HG03095 (cell line): ENCODE results near the gene MRPL45.

Experiments used
- ATAC-seq: cut with Tn5 transposase; IDR thresholded peaks from one replicate; pipeline ENCODE4 v1.9.1; 2021; ENCODE audit warnings: moderate library complexity; ENCODE audit not compliant: unreplicated experiment

Gene MRPL45

GRCh38 chr17:38324772-38325171 lies 27.8 kb downstream of the MRPL45 start:
- ATAC-seq = no peak

GRCh38 chr17:38325221-38325851 lies 28.4 kb downstream of the MRPL45 start:
- ATAC-seq = no peak

DNA sequence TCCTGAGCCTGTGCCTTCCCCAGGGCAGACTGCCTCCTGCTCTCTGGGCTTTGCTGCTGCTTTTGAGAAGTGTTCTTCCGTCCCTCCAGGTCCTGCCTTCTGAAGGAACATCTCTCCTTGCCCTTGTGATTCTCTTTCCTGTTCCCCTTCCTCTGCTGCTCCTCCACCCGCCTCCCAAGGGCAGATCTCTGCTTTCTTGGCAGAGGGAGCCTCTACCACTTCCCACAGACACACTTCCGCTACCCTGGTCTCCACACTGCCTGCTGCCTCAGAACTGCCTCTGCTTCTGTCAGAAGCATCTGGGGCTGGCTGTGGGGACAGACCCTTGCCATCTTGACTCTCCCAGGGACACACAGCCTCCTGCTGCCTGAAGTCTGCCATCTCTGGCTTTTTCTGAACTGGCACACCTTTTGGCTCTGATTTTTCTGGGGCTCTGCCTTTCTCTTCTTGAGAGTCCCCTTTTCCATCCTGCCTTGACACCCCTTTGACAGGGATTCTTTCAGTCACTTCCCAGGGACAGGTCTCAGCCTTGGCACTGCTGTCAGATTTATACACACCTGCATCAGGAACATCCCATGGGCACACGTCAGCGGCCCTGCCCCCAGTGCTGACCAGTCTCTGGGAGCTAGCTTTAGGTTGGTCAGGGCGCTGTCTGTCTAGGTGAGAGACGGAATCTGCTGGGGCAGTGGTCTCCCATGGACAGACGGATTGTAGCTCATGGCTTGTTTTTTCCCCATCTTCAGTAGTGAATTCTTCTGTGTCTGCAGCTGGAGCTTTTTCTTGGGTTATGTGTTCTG lies 30.2 kb downstream of the MRPL45 start:
- ATAC-seq = no peak

DNA sequence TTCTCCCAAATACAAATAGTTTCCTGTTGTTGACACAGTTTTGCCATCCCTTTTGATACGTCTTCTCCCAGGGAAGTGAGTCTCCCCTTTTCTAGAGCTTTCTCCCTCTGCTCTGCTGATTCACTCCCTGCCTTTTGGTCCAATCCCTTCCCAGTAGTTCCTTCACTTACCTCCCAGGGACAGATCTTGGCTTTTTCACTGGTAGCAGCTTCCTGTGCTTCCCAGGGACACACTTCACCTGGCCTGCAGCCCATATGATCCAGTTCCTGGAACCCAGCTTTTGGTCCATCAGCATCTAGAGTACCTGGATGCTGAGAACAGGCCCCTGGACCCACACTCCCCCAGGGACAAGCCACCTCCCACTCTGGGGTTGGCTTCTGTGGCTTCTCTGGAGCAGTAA lies 31.0 kb downstream of the MRPL45 start:
- no peak for ATAC-seq

DNA sequence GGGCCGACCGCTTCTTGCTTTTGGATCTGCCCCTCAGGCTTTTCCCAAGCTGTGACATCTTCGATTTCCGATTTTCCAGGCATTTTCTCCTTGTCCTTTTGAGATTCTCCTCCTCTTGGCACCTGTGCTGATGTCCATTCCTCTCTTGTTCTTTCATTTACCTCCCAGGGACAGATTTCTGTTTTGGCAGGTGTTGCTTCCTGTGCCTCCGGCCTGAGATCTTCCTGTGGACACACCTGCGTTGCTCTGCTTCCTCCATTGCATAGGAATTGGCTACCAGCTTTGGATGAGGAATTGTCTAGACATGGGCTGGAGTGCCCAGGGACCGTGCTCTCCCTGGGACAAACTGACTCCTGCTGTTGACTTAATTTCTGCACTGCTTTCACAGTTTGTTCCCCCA lies 31.7 kb downstream of the MRPL45 start:
- no peak for ATAC-seq

DNA sequence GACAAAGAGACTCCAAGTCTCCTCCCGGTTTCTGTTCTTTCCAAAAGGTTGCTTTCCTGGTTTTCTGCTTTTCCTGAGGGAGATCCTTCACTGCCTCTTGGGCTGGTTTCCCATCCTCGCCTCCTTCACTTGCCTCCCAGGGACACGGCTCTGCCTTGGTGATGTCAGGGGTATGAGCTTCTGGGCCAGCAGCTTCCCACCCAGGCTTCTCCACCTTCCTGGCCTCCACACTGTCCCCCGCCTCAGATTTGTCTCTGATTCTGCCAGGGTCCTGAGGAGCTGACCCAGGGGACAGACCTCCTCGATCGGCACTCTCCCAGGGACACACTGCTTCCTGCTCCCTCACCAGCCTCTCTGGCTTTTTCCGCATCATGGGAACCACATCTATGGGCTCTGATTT lies 32.3 kb downstream of the MRPL45 start:
- ATAC-seq = no peak

- no peak for ATAC-seq
These were observed 33.1 kb downstream of the MRPL45 start for GRCh38 chr17:38329808-38330730.

GRCh38 chr17:38330941-38331411 lies 34.0 kb downstream of the MRPL45 start:
- ATAC-seq = no peak

GRCh38 chr17:38332735-38333134 lies 35.8 kb downstream of the MRPL45 start:
- no peak for ATAC-seq

DNA sequence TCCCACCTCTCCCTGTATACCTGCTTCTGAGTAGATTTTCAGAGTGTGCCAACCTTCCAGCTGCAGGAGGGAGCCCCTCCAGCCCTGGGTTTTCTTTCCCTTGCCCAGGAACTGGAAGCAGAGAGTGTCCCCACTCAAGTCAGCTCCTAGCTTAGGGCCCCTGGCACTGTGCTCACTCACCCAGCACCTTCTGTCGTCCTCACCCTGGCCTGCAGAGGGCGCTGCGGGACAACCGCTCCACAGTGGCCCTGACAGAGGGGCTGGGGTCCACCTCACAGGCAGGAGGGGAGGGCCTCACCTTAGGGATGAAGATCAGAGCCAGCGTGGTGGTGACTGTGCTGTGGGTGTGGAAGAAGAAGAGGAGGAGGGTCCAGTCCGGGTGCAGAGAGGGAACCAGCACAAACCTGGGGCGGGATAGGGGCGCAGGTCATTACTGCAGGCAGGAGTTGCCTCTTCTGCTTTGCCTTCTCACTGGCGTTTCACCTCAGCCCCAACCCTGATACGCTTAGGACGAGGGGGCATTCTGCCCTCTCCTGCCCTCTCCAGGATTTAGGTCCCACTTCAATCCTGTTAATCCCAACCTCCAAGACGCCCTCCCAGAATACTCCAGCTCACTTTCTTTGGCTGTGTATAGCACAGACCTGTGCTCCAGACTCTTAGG lies 36.8 kb downstream of the MRPL45 start:
- ATAC-seq = no peak

- ATAC-seq = no peak
These were observed 37.8 kb downstream of the MRPL45 start for GRCh38 chr17:38334480-38335364.

DNA sequence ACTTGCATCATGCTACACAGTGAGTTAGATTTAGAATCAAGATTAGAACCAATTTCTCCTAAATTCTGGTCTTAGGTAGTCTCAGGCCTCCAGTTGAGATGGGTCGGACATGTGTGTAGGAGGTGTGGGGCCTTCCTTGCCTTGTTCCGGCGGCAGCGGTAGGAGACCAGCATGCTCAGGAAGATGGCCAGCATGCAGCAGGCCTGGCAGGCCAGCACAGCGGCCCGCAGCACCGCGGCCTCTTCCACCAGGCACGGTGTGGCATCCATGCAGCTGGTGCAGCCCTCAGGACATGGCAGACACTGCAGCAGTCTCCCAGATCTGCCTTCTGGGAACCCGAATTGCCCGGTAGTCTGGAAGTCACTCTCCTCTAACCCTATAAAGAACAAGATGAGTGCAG lies 39.9 kb downstream of the MRPL45 start:
- no peak for ATAC-seq

DNA sequence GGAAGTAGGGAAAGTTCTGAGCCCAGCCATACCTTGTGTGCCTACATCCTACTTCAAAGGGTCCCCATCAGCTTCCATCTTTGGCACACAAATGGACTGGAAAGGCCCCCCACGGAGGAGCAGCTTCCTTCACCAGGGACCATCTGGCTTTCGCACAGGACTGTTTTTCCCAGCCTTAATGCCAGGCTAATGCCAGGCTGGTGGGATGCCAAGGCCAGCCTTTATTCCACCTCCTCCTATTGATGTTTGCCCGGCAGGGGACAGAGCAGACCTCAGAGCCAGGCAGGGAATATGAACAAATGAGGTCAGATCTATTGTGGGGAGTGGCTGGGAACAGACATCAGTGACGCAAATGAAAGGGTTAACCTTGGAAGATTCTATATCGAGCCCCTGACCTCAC lies 41.1 kb downstream of the MRPL45 start:
- no peak for ATAC-seq

DNA sequence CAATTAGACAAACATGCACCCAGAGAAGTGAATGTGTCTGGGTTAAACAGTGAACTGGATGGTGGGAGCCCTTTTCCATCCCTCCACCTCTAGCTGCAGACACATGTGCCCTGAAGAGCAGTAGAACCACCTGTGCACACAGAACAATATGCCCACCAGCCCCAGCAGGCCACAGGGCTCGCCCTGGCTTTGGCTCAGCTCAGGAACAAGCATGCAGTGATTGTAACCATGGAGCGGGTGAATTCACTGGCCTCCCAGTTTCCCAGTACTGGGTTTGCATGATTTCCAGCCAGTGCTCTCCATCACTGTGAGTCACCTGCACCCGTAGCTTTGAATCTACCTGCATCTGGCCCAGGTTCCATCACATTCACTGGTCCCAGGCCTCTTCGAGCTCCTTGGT lies 41.6 kb downstream of the MRPL45 start:
- ATAC-seq = no peak

GRCh38 chr17:38339891-38340290 lies 42.9 kb downstream of the MRPL45 start:
- ATAC-seq = no peak

GRCh38 chr17:38341035-38341721 lies 44.2 kb downstream of the MRPL45 start:
- no peak for ATAC-seq

GRCh38 chr17:38342886-38343607 lies 46.1 kb downstream of the MRPL45 start:
- ATAC-seq = no peak

- no peak for ATAC-seq
These were observed 46.8 kb downstream of the MRPL45 start, which contains the start of gene GPR179 for GRCh38 chr17:38343608-38344419. Gene GPR179 (minus strand): TSS chr17:38343956. CDS start chr17:38343789, 167 bp downstream.
